Aorta (tissue), 5 donors: ENCODE data around the gene POU3F1. TPM values are rescaled to one million over a fixed set of nuclear protein-coding genes. Genes with fewer than 3 reads are reported as not detected.

Experiments
- ATAC-seq: fragments of 200-7000 bp; cut with Tn5 transposase; one replicate; pipeline ENCODE4 v1.9.1; 2022; ENCODE audit warnings: moderate library complexity; ENCODE audit not compliant: low FRiP score
- DNase-seq, 2 donors: peaks; one replicate each; pipeline ENCODE4 v3.0.0-alpha.2; 2020
- H3K27ac ChIP-seq, 2 donors: one replicate each; pipeline ENCODE4 v1.5.1; 2013; ENCODE audit warnings: low read length in 2 of 2, mild to moderate bottlenecking in 2 of 2, moderate library complexity in 2 of 2, control low read depth in 1 of 2, inconsistent platforms in 1 of 2, low read depth in 1 of 2
- H3K27me3 ChIP-seq, 2 donors: one replicate each; pipeline ENCODE4 v1.6.1; 2013; ENCODE audit warnings: control low read depth in 1 of 2, low read length in 1 of 2, mild to moderate bottlenecking in 1 of 2, moderate library complexity in 1 of 2; ENCODE audit not compliant: insufficient read depth in 2 of 2, control insufficient read depth in 1 of 2
- H3K36me3 ChIP-seq, 2 donors: one replicate each; pipeline ENCODE4 v1.6.1; 2013; ENCODE audit warnings: control low read depth in 1 of 2, low read length in 1 of 2, mild to moderate bottlenecking in 1 of 2; ENCODE audit not compliant: insufficient read depth in 2 of 2, control insufficient read depth in 1 of 2
- H3K4me1 ChIP-seq, 2 donors: one replicate each; pipeline ENCODE4 v1.6.1; 2013; ENCODE audit warnings: low read length in 2 of 2, control low read depth in 1 of 2, mild to moderate bottlenecking in 1 of 2, moderate library complexity in 1 of 2; ENCODE audit not compliant: insufficient read depth in 2 of 2, control insufficient read depth in 1 of 2
- H3K4me3 ChIP-seq, 2 donors: one replicate each; pipeline ENCODE4 v1.5.1; 2013; ENCODE audit warnings: low read length in 2 of 2, control low read depth in 1 of 2, mild to moderate bottlenecking in 1 of 2
- H3K9me3 ChIP-seq: one replicate; pipeline ENCODE4 v1.6.1; 2013; ENCODE audit warnings: mild to moderate bottlenecking, low read length; ENCODE audit not compliant: control insufficient read depth
- WGBS, 2 donors: extraction: QIAGEN DNeasy Blood & Tissue Kit; methylation state at CpG; one replicate each; pipeline ENCODE4 v1.1.7; 2013; 5-methylcytosine and 5-hydroxymethylcytosine counted together
- intact Hi-C, 2 donors: fragments of 100-400 bp; cut with DNase I; formaldehyde crosslinking; loops; one replicate each; pipeline versions ENCODE4 v1.14.2 to v1.15.0; 2022
- polyA plus RNA-seq, 2 donors: library from polyadenylated mRNA; stranded (reverse); fragments of 200-250 nt; gene quantifications; one replicate each; pipeline ENCODE4 v1.2.3, GENCODE V29; 2013
- total RNA-seq, 2 donors: library from RNA; stranded (reverse); fragmentation: NEBNext Ultra II Directional; extraction: Animal tissue kit (Norgen Biotek cat#: 25700); gene quantifications; one replicate each; pipeline ENCODE4 v1.2.1, GENCODE V29; 2021
- donor health status: healthy with polysubstance abuse.
- donor health status: Bipolar disorder and iron deficiency.
- donor health status: DM: no; HTN: no; CAD: no.
- donor health status: DM: no; HTN: no; CAD: no.
- donor health status: DM: yes; HTN: yes; CAD: no.

The POU3F1 gene
- total and polyA plus RNA-seq, 4 donors = 0.21 to 0.55 TPM; not detected in 2

DNA sequence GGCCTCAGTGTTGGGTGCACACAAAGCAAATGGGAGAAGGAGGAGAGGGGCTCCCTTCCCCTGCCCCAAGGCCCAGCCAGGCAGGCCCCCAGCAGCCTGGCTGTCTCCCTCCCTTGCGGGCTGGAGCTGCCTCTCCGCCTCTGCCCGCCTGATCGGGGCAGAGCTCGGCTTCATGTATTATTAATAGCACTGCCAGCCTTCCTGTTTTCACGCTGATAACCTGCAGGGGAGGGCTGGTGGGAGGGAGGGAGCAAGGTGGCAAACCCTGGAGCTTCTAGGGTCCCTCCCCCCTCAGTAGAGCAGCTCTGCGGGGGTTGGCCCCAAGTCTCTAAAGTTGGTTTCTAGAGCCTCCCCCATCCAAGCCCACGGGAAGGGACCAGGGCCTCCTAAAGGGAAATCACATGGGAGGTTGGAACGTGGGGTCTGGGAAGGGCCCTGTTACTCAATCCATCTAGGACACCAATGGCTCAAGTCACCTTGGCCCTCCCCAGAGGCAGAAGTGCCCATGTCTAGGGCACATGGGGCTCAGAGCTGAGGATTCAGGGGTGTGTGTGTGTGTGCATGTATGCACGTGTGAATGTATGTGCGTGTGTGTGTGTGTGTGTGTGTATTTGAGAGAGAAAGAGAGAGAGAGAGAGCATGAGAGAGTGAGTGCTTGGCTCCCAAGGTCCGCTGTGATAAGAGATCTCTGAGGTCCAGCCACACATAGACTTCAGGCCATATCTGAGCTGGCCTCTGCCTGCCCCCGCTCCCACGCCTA is 21.8 kb upstream of the POU3F1 start:
- ATAC-seq (no peak), DNase-seq (no peak)
- Histone ChIP-seq H3K4me1 (no peaks in the 10 kb centered on the region), H3K27ac (no peak overlapping the region), H3K4me3 (no peak overlapping the region), H3K9me3 (no peaks in the 10 kb centered on the region), H3K27me3 (no peaks in the 10 kb centered on the region), H3K36me3 (no peaks in the 10 kb centered on the region)
- 35 to 39% methylated on average over 14 of the region's 14 CpGs for WGBS, 2 donors
- intact Hi-C loops = no loop called here

- ATAC-seq (no peak), DNase-seq (no peak)
- intact Hi-C loops = no loop called here
- no peaks in the 10 kb centered on the region for H3K27me3 ChIP-seq
- no peaks in the 10 kb centered on the region for H3K4me1 ChIP-seq
- H3K36me3 ChIP-seq = no peaks in the 10 kb centered on the region
- no peak overlapping the region for H3K27ac ChIP-seq
- WGBS, 2 donors = 54 to 55% methylated on average over 11 of the region's 11 CpGs
- no peak overlapping the region for H3K4me3 ChIP-seq
- H3K9me3 ChIP-seq = no peaks in the 10 kb centered on the region
These were observed 17.8 kb upstream of the POU3F1 start for GRCh38 chr1:38064197-38064903.

- H3K4me1 ChIP-seq = no peaks in the 10 kb centered on the region
- ATAC-seq (no peak), DNase-seq (no peak)
- intact Hi-C loops = no loop called here
- 78 to 80% methylated on average over 5 of the region's 5 CpGs for WGBS, 2 donors
- no peaks in the 10 kb centered on the region for H3K36me3 ChIP-seq
- no peak overlapping the region for H3K4me3 ChIP-seq
- no peak overlapping the region for H3K27ac ChIP-seq
- no peaks in the 10 kb centered on the region for H3K9me3 ChIP-seq
- no peaks in the 10 kb centered on the region for H3K27me3 ChIP-seq
These were observed 17.0 kb upstream of the POU3F1 start for GRCh38 chr1:38063616-38064015.

DNA sequence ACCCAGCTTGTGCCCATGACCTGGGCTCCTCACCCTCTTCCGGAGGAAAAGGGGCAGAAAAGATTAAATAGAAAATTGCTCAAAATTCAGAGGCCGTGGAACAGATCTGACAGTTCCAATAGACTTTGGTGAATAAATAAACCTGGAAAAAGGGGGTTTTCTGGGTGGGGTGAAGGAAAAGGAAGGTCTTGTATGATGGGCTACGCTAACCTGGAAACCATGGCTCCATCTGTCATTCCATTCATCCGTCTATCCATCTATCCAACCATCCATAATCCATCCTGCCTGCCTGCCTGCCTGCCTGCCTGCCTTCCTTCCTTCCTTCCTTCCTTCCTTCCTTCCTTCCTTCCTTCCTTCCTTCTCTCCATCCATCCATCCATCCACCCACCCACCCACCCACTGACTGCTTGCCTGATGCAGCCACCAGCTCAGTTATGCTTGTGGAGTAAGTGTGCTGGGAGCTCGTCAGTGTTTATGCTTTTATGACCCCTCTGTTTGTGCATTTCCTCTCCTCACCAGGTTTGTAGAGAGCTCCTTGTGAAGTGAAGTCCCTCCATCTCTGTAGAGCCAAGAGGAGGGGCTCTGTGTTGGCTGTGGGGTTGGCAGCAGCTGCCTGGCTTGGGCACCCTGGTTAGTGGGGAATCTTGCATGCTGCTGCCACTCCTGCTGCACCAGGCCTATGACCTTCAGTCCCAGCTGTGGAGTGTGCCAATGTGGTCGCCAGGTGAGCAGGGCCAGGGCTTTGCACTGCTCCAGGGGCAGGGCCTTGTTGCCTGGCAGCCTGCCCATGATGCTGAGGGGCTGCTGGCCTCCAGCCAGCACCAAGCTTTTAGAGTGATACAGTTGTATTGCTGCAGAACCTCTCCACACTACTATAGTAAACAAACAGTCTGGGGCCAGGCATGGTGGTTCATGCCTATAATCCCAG is 16.0 kb upstream of the POU3F1 start:
- H3K9me3 ChIP-seq = no peaks in the 10 kb centered on the region
- WGBS, 2 donors = 85 to 88% methylated on average over 6 of the region's 6 CpGs
- H3K36me3 ChIP-seq = no peaks in the 10 kb centered on the region
- no peak for DNase-seq
- no peak overlapping the region for H3K4me3 ChIP-seq
- no peaks in the 10 kb centered on the region for H3K4me1 ChIP-seq
- intact Hi-C loops = no loop called here
- H3K27ac ChIP-seq = no peak overlapping the region
- no peaks in the 10 kb centered on the region for H3K27me3 ChIP-seq
- ATAC-seq = no peak

- Histone ChIP-seq H3K4me1 (no peaks in the 10 kb centered on the region), H3K9me3 (no peaks in the 10 kb centered on the region), H3K27me3 (no peaks in the 10 kb centered on the region), H3K27ac (no peak overlapping the region), H3K36me3 (no peaks in the 10 kb centered on the region), H3K4me3 (no peak overlapping the region)
- intact Hi-C loops = no loop called here
- WGBS, 2 donors = 56 to 60% methylated on average over 7 of the region's 7 CpGs
- ATAC-seq (no peak), DNase-seq (no peak)
These were observed 15.3 kb upstream of the POU3F1 start for GRCh38 chr1:38061883-38062328.

DNA sequence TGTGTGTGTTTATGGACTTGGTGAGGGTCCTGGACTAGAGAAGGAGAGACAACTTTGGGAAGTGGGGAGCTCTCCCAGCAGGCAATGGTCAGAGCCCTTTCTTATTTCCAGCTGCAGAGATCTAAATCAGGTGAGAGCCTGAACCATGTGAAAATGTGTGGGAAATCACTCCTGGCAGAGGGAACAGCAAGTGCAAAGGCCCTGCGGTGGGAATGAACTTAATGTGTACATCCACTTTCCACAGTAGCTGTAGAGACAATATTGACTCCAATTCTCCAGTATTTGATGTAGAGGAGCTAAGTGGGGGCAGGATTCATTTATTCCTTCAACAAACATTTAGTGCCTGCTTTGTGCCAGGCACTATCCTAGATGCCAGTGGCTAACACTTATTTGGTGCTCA is 14.7 kb upstream of the POU3F1 start:
- H3K36me3 ChIP-seq = no peaks in the 10 kb centered on the region
- no peak overlapping the region for H3K27ac ChIP-seq
- H3K4me1 ChIP-seq = no peaks in the 10 kb centered on the region
- intact Hi-C loops = no loop called here
- ATAC-seq (no peak), DNase-seq (no peak)
- no peaks in the 10 kb centered on the region for H3K9me3 ChIP-seq
- WGBS, 2 donors = 97 to 100% methylated on average over 1 of the region's 1 CpG
- H3K27me3 ChIP-seq = no peaks in the 10 kb centered on the region
- no peak overlapping the region for H3K4me3 ChIP-seq

DNA sequence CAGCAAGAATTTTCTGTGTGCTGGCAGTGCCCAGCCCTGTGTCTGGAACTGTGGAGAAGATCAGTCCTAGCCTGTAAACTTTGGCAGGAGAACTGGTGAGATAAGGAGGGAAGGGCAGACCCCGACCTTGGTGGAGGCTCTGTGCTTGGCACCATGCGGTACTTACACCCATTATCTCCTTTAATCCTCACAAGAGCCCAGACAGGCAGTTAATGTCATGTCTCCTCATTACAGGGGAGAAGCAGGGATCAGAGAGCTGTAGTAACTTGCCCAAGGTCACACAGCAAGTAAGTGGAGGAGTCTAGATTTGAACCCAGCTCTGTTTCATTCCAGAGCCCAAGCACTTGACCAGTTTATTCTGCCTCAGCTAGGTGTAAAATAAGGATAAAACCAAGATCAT is 13.9 kb upstream of the POU3F1 start:
- H3K9me3 ChIP-seq = no peaks in the 10 kb centered on the region
- no peak overlapping the region for H3K27ac ChIP-seq
- intact Hi-C loops = no loop called here
- H3K36me3 ChIP-seq = no peaks in the 10 kb centered on the region
- no peak overlapping the region for H3K4me3 ChIP-seq
- H3K4me1 ChIP-seq = no peaks in the 10 kb centered on the region
- WGBS, 2 donors = 66 to 68% methylated on average over 2 of the region's 2 CpGs
- DNase-seq (no peak), ATAC-seq (no peak)
- no peaks in the 10 kb centered on the region for H3K27me3 ChIP-seq

- no peaks in the 10 kb centered on the region for H3K4me1 ChIP-seq
- H3K27me3 ChIP-seq = no peaks in the 10 kb centered on the region
- no peak overlapping the region for H3K27ac ChIP-seq
- intact Hi-C loops = no loop called here
- ATAC-seq = no peak
- no peaks in the 10 kb centered on the region for H3K36me3 ChIP-seq
- DNase-seq = no peak
- H3K4me3 ChIP-seq = no peak overlapping the region
- H3K9me3 ChIP-seq = no peaks in the 10 kb centered on the region
- WGBS, 2 donors = 38% methylated on average over 6 of the region's 6 CpGs
These were observed 13.2 kb upstream of the POU3F1 start for GRCh38 chr1:38059635-38060250.
